Measurements from ENCODE around the gene MYH16. TPM values are rescaled to one million over a fixed set of nuclear protein-coding genes. Genes with fewer than 3 reads are reported as not detected.
"Not testable (repeated sequence)": the region's sequence is repeated elsewhere in the genome, so short reads cannot be mapped to it uniquely, and the experiment has no call there.

Gene MYH16
- total and polyA plus RNA-seq, 7 donors: not detected

- H3K9me3 ChIP-seq: no peaks in the 10 kb centered on the region
- intact Hi-C loops (cut with DNase I): no loop called here
- DNase-seq (no peak), ATAC-seq (no peak)
- 91 to 95% (median 94%) methylated on average over 3 of the region's 3 CpGs for WGBS, 3 donors
- TF ChIP-seq, protein P1, sequence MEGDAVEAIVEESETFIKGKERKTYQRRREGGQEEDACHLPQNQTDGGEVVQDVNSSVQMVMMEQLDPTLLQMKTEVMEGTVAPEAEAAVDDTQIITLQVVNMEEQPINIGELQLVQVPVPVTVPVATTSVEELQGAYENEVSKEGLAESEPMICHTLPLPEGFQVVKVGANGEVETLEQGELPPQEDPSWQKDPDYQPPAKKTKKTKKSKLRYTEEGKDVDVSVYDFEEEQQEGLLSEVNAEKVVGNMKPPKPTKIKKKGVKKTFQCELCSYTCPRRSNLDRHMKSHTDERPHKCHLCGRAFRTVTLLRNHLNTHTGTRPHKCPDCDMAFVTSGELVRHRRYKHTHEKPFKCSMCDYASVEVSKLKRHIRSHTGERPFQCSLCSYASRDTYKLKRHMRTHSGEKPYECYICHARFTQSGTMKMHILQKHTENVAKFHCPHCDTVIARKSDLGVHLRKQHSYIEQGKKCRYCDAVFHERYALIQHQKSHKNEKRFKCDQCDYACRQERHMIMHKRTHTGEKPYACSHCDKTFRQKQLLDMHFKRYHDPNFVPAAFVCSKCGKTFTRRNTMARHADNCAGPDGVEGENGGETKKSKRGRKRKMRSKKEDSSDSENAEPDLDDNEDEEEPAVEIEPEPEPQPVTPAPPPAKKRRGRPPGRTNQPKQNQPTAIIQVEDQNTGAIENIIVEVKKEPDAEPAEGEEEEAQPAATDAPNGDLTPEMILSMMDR (IDR thresholded peaks at IDR 0.05): no peak
- H3K4me3 ChIP-seq: no peak overlapping the region
- no peaks in the 10 kb centered on the region for H3K27me3 ChIP-seq (ENCODE audit: insufficient read depth in 3 of 3, low read length in 2 of 3)
- no peaks in the 10 kb centered on the region for H3K4me1 ChIP-seq
- peaks cover 3 to 98% of the 10 kb centered on the region in 2 donors for H3K36me3 ChIP-seq (ENCODE audit: insufficient read depth in 1 of 2, low read depth in 1 of 2)
- no peak overlapping the region for H3K27ac ChIP-seq
Measured at GRCh38 chr7:99340659-99341058, 68.0 kb downstream of the MYH16 start.

DNA sequence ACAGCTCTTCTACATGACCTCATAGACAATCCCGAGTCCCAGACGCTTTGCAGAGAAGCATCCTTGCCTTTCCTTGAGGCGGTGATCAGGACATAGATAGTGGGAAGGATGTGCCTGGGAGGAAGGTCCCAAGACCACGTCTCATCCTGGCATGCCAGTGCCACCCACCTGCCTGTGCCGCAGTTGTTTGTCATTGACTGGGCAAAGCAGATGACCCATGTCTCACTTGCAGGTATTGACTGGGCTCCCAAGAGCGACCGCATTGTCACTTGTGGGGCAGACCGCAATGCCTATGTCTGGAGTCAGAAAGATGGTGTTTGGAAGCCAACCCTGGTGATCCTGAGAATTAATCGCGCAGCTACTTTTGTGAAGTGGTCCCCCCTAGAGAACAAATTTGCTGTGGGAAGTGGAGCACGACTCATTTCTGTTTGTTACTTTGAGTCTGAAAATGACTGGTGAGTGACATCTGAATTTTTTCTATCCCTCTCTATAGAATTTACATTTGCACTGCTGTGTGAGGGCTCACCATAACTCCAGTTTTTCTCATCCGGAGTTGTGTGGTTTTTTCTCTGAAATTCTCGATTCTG, 71.5 kb downstream of the MYH16 start:
- H3K4me3 ChIP-seq: no peak overlapping the region
- no peaks in the 10 kb centered on the region for H3K9me3 ChIP-seq
- TF ChIP-seq, protein P1 (IDR thresholded peaks at IDR 0.05): no peak
- no peaks in the 10 kb centered on the region for H3K27me3 ChIP-seq (ENCODE audit: insufficient read depth in 3 of 3, low read length in 2 of 3)
- intact Hi-C loops (cut with DNase I): no loop called here
- no peak overlapping the region for H3K27ac ChIP-seq
- WGBS, 3 donors: 88 to 95% (median 95%) methylated on average over 13 of the region's 13 CpGs
- peaks cover 4 to 98% of the 10 kb centered on the region in 2 donors for H3K36me3 ChIP-seq (ENCODE audit: insufficient read depth in 1 of 2, low read depth in 1 of 2)
- no peaks in the 10 kb centered on the region for H3K4me1 ChIP-seq
- no peak for ATAC-seq
- DNase-seq: no peak

DNA sequence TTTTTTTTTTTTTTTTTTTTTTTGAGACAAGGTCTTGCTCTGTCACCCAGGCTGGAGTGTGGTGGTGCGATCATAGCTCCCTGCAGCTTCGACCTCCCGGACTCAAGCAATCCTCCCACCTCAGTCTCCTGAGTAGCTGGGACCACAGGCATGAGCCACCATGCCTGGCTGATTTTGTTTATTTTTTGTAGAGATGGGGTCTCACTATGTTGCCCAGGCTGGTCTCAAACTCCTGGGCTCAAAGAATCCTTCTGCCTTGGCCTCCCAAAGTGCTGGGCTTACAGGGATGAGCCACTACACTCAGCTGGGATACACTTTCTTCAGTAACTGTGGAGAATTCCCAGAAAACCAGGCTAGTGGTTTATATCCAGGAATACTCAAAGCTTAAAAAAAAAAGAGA, 78.0 kb downstream of the MYH16 start:
- 91 to 97% (median 95%) methylated on average over 3 of the region's 3 CpGs for WGBS, 3 donors
- H3K27me3 ChIP-seq (ENCODE audit: insufficient read depth in 3 of 3, low read length in 2 of 3); DNase-seq; H3K9me3 ChIP-seq; intact Hi-C loops (cut with DNase I); H3K4me1 ChIP-seq; H3K27ac ChIP-seq; H3K4me3 ChIP-seq; ATAC-seq: not testable (repeated sequence)
- peaks cover 13 to 100% of the 10 kb centered on the region in 2 donors for H3K36me3 ChIP-seq (ENCODE audit: insufficient read depth in 1 of 2, low read depth in 1 of 2)

GRCh38 chr7:99352247-99352646, 79.6 kb downstream of the MYH16 start:
- intact Hi-C loops (cut with DNase I): no loop called here
- Histone ChIP-seq H3K4me1 (no peaks in the 10 kb centered on the region), H3K36me3 (ENCODE audit: insufficient read depth in 1 of 2, low read depth in 1 of 2) (peaks cover 14 to 98% of the 10 kb centered on the region in 2 donors), H3K27ac (no peak overlapping the region), H3K4me3 (no peak overlapping the region), H3K9me3 (no peaks in the 10 kb centered on the region), H3K27me3 (ENCODE audit: insufficient read depth in 3 of 3, low read length in 2 of 3) (no peaks in the 10 kb centered on the region)
- WGBS, 3 donors: 88 to 98% (median 96%) methylated on average over 5 of the region's 5 CpGs
- no peak for ATAC-seq
- DNase-seq: no peak
- TF ChIP-seq, protein P1 (IDR thresholded peaks at IDR 0.05): no peak

DNA sequence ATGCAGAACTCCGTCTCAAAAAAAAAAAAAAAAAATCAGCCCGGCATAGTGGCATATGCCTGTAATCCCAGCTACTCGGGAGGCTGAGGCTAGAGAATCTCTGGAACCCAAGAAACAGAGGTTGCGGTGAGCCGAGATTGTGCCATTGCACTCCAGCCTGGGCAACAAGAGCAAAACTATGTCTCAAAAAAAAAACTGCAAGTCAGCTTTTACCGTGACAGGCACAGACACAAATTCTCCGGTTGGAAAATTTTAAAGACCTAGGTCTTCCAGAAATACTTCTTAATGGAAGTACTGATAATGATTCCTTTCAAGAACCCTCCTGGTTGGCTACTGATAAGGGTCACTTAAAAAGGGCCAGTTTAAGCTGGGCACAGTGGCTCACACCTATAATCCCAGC, 82.5 kb downstream of the MYH16 start:
- no peak for ATAC-seq

More for the DNA sequence above, 82.5 kb downstream of the MYH16 start:
- intact Hi-C loops (cut with DNase I): no loop called here
- H3K36me3 ChIP-seq (ENCODE audit: insufficient read depth in 1 of 2, low read depth in 1 of 2): peaks cover 18 to 98% of the 10 kb centered on the region in 2 donors
- DNase-seq: no peak
- no peaks in the 10 kb centered on the region for H3K27me3 ChIP-seq (ENCODE audit: insufficient read depth in 3 of 3, low read length in 2 of 3)
- no peak overlapping the region for H3K27ac ChIP-seq
- H3K4me3 ChIP-seq: no peak overlapping the region
- H3K9me3 ChIP-seq: no peaks in the 10 kb centered on the region
- TF ChIP-seq, protein P1 (IDR thresholded peaks at IDR 0.05): no peak
- WGBS, 3 donors: 91 to 94% (median 93%) methylated on average over 6 to 7 of the region's 7 CpGs
- no peaks in the 10 kb centered on the region for H3K4me1 ChIP-seq

Measured in psoas muscle (tissue), 8 donors.